ENCODE results near the gene SLC10A2. TPM values are rescaled to one million over a fixed set of nuclear protein-coding genes. Genes with fewer than 3 reads are reported as not detected.
A peak's percentile ranks its signal among the peaks of the same experiment; 100 is the strongest.

The SLC10A2 gene
- total RNA-seq, 1 donor from 2014 or later, result not detected

- ATAC-seq (ENCODE audit: poor library complexity) (no peak), DNase-seq (no peak)
- intact Hi-C loops (cut with DNase I), result no loop called here
Measured at GRCh38 chr13:103062079-103062478, 4.1 kb downstream of the SLC10A2 start.

- no peak for DNase-seq
Measured at GRCh38 chr13:103056008-103056407, 10.2 kb downstream of the SLC10A2 start.

GRCh38 chr13:103055166-103055565 lies 11.1 kb downstream of the SLC10A2 start:
- intact Hi-C loops (cut with DNase I), result no loop called here
- no peak for DNase-seq
- no peak for ATAC-seq (ENCODE audit: poor library complexity)

More at GRCh38 chr13:103056008-103056407, 10.2 kb downstream of the SLC10A2 start:
- intact Hi-C loops (cut with DNase I), result no loop called here
- ATAC-seq (ENCODE audit: poor library complexity), result no peak

- ATAC-seq (ENCODE audit: poor library complexity) (no peak), DNase-seq (no peak)
- intact Hi-C loops (cut with DNase I), result no loop called here
Measured at GRCh38 chr13:103046676-103047075, 19.5 kb downstream of the SLC10A2 start.

GRCh38 chr13:103044056-103044455 lies 22.2 kb downstream of the SLC10A2 start:
- no peak for ATAC-seq (ENCODE audit: poor library complexity)
- no peak for DNase-seq
- intact Hi-C loops (cut with DNase I), result no loop called here

DNA sequence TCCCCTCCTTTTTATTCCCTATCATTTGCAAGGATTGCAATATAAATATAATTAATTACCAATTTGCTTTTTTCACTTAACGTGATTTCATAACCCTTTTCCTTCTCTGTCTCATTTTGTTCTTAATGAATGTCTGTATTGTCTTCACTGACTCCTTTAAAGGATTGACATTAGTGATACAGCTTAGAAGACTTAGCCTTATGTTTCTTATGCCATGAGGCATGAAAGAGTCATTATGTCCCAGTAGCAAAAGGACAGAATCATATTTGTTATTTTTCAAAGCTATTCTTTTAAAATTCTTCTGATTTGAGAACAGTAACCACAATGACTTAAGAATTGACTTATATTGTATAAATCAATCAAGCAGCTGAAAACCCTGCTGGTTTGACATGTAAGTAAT lies 26.2 kb downstream of the SLC10A2 start:
- ATAC-seq (ENCODE audit: poor library complexity), result no peak
- intact Hi-C loops (cut with DNase I), result no loop called here

GRCh38 chr13:103039183-103039582 lies 27.0 kb downstream of the SLC10A2 start:
- intact Hi-C loops (cut with DNase I), result no loop called here
- DNase-seq (no peak), ATAC-seq (ENCODE audit: poor library complexity) (no peak)

More for the DNA sequence above, 26.2 kb downstream of the SLC10A2 start:
- no peak for DNase-seq

DNA sequence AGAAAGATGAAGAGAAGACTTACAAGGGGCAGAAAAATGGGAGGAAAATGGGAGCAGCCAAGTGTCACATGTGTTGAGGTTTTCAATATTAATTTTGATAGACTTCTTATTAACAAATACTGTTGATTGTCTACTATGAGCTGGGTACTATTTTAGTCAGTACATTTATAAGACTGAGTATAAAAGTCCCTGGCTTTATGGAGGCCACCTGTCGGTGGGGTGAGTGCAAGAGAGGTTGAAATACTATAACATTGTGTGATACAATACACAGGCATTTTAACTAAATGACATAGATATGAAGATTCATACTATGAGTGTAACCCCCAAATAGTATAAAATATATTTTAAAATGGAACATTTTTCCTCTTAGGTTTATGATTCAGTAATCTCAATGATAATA lies 29.9 kb downstream of the SLC10A2 start:
- intact Hi-C loops (cut with DNase I), result no loop called here
- DNase-seq, result no peak
- no peak for ATAC-seq (ENCODE audit: poor library complexity)

- intact Hi-C loops (cut with DNase I), result no loop called here
- ATAC-seq (ENCODE audit: poor library complexity) (no peak), DNase-seq (no peak)
Measured at GRCh38 chr13:103033999-103034398, 32.2 kb downstream of the SLC10A2 start.

GRCh38 chr13:103031332-103031873 lies 34.8 kb downstream of the SLC10A2 start:
- DNase-seq (no peak), ATAC-seq (ENCODE audit: poor library complexity) (no peak)
- intact Hi-C loops (cut with DNase I), result no loop called here

- intact Hi-C loops (cut with DNase I), result no loop called here
Measured at GRCh38 chr13:103030776-103031175, 35.4 kb downstream of the SLC10A2 start.

GRCh38 chr13:103029798-103030197 lies 36.4 kb downstream of the SLC10A2 start:
- intact Hi-C loops (cut with DNase I), result no loop called here
- ATAC-seq (ENCODE audit: poor library complexity), result no peak
- no peak for DNase-seq

More at GRCh38 chr13:103030776-103031175, 35.4 kb downstream of the SLC10A2 start:
- ATAC-seq (ENCODE audit: poor library complexity), result no peak
- DNase-seq, result no peak

DNA sequence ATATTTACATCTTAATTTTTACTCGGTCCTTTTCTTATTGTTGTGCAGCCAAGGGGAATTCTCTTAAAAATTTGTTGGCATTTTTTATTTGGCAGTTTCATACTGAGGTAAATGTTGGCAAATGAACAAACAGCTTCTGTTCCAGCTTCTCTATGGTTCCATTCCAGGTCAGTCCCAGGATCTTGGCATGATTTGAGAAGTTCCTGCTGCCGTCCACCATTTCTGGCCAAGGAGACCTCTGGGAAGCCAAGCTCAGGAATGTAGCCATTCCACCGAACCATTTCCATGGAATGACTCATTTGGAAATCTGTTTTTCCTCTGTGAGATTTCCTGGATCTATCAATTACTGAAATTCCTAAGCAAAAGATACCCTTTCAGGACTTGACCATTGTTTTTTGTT lies 43.9 kb downstream of the SLC10A2 start:
- intact Hi-C loops (cut with DNase I), result no loop called here
- DNase-seq (no peak), ATAC-seq (ENCODE audit: poor library complexity) (no peak)

GRCh38 chr13:103018556-103018955 lies 47.7 kb downstream of the SLC10A2 start:
- intact Hi-C loops (cut with DNase I), result no loop called here
- ATAC-seq (ENCODE audit: poor library complexity) (no peak), DNase-seq (no peak)

GRCh38 chr13:103012646-103013045 lies 53.6 kb downstream of the SLC10A2 start:
- DNase-seq (no peak), ATAC-seq (ENCODE audit: poor library complexity) (no peak)
- intact Hi-C loops (cut with DNase I), result no loop called here

DNA sequence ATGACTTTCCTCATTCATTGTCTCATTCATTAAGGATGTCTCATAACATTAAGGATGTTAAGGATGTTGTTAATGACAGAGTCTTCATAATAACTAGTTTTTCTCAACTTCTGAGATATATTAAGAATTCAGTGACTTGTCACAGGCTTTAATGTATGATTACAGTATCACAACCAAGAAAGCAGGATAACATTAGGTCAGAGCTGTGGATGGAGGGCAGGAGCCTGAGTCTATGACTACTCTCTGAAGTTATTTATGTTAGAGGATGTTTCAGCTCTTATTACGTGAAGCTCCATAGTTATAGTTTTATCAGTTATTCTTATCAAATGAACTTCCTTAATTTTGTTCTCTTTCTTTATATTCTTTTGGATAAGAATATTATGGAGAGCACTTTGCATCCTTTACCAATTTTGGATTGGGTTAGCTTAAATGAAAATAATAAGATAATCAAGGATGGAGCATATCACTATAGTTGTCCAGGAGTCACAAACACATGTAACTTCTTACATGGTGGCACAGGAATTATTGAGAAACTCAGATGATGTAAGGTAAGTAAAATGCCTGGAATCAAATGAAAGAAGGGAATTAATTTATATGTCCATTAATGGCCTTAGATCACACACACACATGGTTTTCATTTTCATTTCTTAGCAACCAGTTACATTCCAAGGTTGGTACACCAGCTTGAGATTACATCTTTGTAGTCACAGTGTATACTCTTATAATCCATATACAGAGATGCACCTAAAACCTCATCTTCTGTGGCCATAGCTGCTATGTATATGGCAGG lies 57.0 kb downstream of the SLC10A2 start:
- no peak for ATAC-seq (ENCODE audit: poor library complexity)
- DNase-seq, result no peak
- intact Hi-C loops (cut with DNase I), result no loop called here

- DNase-seq (no peak), ATAC-seq (ENCODE audit: poor library complexity) (no peak)
- intact Hi-C loops (cut with DNase I), result no loop called here
Measured at GRCh38 chr13:103007427-103007762, 58.8 kb downstream of the SLC10A2 start.

DNA sequence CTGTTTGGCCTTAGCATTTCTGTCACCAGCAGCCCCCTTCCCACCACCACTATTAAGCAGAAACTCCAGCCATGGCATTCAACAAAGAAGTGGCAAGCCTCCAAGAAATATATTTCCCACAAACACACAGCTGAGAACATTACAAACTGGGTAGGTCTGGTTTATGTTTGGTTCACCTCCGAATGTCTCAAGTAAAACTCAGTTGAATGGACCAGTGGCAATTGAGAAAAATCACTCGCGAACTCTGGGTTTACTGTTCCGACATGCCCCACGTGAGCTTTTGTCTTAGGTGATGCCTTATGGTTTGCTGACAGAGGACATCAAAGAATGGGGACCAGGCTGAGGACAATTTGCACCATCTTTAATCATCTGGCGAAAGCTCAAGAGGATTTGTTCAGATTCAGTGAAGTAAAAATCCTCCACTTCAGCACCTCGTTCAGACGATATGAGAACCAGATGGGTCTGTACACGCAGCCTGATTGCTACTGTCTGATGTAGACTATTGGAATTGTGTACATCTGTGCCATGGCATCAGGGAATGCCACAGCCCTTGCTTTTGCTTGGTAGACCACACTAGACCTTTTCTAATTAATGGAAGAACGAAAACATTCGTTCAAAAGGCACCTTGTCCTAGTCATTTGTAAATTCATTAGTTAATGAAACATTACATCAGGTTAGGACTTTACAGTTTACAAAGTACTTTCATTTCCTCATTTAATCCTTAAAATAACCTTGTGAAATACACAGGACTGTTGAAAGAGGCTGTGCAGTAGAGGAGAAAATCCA lies 59.4 kb downstream of the SLC10A2 start:
- intact Hi-C loops (cut with DNase I), result no loop called here
- DNase-seq (no peak), ATAC-seq (ENCODE audit: poor library complexity) (peak; percentile 84)

- peak; percentile 57 for ATAC-seq (ENCODE audit: poor library complexity)
- no peak for DNase-seq
- intact Hi-C loops (cut with DNase I), result no loop called here
Measured at GRCh38 chr13:103004661-103005345, 61.4 kb downstream of the SLC10A2 start.
